Measurements from ENCODE around the gene SRRM5. TPM values are rescaled to one million over a fixed set of nuclear protein-coding genes. Genes with fewer than 3 reads are reported as not detected.

Gene SRRM5
- total and polyA plus RNA-seq, 2 experiments from 2014 or later = 0.08 TPM; not detected in 1

GRCh38 chr19:43638214-43638994, 26.5 kb downstream of the SRRM5 start (continued):
- TF ChIP-seq ZNF462 (CRISPR knock-in tag; IDR thresholded peaks at IDR 0.05) = no peak
- no peak for TF ChIP-seq POLR2AphosphoS5 (IDR thresholded peaks at IDR 0.05; ENCODE audit: low read depth)
- TF ChIP-seq NANOG (IDR thresholded peaks at IDR 0.05; ENCODE audit: borderline replicate concordance) = no peak
- TF ChIP-seq ZNF114 (CRISPR knock-in tag; IDR thresholded peaks at IDR 0.05) = no peak
- no peak for TF ChIP-seq ZNF331 (CRISPR knock-in tag; IDR thresholded peaks at IDR 0.05; ENCODE audit: low read depth)
- TF ChIP-seq STAT1 (IDR thresholded peaks at IDR 0.05; ENCODE audit: unreplicated experiment) = no peak
- no peak for TF ChIP-seq CREB1 (CRISPR knock-in tag; IDR thresholded peaks at IDR 0.05; ENCODE audit: low read depth)
- TF ChIP-seq EZH2 (IDR thresholded peaks at IDR 0.05; ENCODE audit: low read depth, unreplicated experiment) = no peak
- no peak for TF ChIP-seq ETS1 (IDR thresholded peaks at IDR 0.05)
- no peak for TF ChIP-seq EZH2phosphoT487 (IDR thresholded peaks at IDR 0.05; ENCODE audit: unreplicated experiment)
